Inferior parietal cortex (tissue), 1 donor: Measurements from ENCODE around the gene EPM2AIP1.
"Not testable (repeated sequence)": the region's sequence is repeated elsewhere in the genome, so short reads cannot be mapped to it uniquely, and the experiment has no call there.

ENCODE experiments used
- DNase-seq: peaks from one replicate; pipeline ENCODE4 v3.0.0-alpha.2; 2016; ENCODE audit errors: extremely low spot score

Gene EPM2AIP1

DNA sequence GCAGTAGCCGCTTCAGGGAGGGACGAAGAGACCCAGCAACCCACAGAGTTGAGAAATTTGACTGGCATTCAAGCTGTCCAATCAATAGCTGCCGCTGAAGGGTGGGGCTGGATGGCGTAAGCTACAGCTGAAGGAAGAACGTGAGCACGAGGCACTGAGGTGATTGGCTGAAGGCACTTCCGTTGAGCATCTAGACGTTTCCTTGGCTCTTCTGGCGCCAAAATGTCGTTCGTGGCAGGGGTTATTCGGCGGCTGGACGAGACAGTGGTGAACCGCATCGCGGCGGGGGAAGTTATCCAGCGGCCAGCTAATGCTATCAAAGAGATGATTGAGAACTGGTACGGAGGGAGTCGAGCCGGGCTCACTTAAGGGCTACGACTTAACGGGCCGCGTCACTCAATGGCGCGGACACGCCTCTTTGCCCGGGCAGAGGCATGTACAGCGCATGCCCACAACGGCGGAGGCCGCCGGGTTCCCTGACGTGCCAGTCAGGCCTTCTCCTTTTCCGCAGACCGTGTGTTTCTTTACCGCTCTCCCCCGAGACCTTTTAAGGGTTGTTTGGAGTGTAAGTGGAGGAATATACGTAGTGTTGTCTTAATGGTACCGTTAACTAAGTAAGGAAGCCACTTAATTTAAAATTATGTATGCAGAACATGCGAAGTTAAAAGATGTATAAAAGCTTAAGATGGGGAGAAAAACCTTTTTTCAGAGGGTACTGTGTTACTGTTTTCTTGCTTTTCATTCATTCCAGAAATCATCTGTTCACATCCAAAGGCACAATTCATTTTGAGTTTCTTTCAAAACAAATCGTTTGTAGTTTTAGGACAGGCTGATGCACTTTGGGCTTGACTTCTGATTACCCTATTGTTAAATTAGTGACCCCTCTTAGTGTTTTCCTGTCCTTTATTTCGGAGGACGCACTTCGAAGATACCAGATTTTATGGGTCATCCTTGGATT is 674 bp upstream of the EPM2AIP1 start, which contains the start of gene MLH1:
TSS of gene MLH1 (plus strand) at position 193 of the 958 bp plus-strand sequence. CDS start at position 223, 30 bp downstream.
- peak; percentile 100 for DNase-seq

GRCh38 chr3:36991923-36992805 is 767 bp downstream of the EPM2AIP1 start:
- DNase-seq = peak; percentile 60

DNA sequence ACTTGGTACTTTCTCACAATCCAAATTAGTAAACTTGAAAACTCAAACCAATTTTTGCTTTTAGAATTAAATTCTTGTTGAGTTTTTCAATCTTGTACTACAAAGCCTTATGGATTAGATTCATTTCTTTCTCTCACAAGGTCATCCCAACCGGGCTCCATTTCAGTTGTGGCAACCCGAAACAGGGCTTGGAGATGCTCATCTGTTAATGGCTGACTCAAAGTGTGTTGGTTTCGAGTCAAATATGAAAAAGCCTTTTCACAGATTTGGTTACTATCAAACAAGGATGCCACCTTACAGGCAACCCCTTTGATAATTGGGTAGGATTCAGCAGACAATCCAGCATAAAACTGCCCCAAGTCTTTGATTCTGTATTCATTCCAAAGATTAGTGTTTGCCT is 1.8 kb downstream of the EPM2AIP1 start:
- no peak for DNase-seq

DNA sequence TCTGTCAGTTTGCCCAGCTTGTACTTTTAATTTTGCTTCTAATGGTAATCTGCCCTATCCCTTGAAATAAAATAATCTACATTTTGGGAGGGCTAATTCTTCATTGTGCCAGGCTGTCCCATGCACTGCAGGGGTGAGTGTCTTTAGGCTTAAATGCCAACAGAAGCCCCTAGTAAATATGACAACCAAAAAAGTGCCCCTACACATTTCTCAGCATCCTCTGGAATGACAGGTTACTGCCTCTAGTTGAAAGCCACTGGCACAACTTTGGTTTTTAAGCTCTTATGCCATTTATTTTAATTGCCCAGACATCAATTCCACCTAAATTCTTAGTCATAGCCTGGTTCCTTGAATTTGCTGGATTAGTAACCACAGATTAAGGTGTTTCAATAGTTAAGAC is 3.4 kb downstream of the EPM2AIP1 start:
- DNase-seq = no peak

DNA sequence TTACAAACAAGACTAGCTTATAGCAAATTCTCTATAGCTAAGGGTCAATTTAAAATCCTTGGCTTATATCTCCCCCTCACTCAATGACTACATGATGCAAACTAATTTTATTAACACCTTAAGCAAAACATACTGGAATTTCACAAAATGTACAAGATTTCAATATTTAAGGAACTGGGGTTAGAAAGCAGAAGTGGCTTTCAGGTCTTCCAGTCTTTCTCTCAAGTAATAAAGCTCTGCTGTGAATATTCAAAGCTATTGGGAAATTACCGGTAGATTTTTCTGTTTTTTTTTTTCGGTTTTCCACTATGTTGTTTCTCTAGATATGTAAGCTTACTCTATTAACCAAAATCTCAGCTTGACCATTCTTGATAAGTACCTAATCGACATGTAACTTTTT is 3.9 kb downstream of the EPM2AIP1 start:
- DNase-seq = no peak

- DNase-seq = no peak
These were observed 4.6 kb downstream of the EPM2AIP1 start for GRCh38 chr3:36988356-36988755.

DNA sequence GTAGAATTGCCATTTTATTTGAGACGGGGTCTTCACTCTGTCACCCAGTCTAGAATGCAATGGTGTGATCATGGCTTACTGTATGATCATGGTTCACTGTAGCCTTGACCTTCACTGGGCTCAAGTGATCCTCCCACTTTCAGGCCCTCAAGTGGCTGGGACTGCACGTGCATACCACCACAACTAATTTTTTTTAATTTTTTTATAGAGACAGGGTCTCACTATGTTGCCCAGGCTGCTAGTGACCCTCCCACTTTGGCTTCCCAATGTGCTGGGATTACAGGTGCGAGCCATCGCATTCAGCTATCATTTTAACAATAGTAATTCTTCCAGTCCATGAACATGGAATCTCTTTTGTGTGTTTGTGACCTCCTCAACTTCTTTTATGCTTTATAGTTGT is 11.9 kb downstream of the EPM2AIP1 start:
- DNase-seq = no peak

DNA sequence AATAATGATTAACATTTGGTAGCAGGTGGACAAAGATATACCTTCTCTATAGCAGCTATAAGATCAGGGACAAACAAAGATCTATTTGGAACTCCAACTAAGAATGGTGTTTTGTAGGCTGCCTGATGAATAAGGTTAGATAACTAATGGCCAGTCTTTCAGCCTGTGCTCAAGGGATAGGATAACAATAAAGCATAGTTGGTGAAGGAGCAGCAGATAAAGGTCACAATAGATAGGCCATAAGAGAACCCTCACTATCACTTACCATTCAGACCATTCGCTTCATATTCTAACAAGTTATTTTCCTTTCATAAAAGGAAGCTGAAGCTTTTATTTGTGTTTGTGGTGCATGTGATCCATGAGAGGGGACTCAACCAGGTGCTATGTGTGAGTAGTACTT is 19.8 kb downstream of the EPM2AIP1 start:
- DNase-seq = no peak

DNA sequence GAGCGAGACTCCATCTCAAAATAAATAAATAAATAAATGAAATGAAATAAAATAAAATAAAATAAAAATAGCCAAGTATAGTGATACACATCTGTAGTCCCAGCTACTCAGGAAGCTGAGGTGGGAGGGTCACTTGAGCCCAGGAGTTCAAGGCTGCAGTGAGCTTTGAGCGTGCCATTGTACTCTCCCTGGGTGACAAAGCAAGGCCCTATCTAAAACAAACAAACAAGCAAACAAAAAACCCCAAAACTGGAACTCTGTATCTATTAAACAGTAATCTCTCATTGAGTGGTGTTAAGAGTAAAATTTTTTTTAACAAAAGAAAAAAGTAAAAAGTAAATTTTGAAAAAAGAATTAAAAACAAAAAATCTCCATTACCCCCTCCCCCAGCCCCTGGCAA is 20.8 kb downstream of the EPM2AIP1 start:
- DNase-seq = no peak

DNA sequence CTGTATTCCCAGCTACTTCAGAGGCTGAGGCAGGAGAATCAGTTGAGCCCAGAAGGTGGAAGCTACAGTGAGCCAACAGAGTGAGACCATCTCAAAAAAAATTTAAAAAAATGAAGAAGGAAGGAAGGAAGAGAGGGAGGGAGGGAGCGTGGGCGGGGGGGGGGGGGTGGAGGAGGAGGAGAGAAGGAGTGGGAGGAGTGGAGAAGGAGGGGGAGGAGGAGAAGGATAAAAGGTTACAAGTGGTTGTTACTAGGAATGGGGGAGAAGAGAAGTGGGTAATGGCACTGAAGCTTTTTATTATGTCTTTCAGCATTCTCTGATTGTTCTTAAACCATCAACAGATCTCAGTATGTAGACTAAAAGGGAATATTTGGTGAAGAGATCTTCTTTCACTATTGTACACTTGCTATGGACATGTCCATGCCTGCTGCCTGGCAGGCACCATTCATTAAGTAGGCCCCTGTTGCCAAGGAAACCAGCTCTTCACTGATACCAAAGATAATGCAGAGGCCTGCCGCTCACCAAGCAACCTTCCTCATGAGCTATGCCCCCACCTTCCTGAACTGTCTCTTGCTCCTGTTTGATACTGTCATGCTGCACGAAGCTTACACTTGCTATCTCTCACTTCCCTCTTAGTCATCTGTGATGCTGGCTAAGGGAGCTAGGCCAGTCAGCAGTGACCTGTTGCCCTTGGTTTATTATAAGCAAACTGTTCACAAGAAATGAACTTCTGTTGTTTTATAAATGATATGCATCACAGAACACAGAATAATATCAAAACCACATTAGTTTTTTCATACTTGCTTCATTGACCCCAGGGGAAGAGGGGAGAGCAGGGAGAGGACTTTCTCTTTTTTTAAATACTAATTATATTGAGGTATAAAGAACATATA is 23.1 kb downstream of the EPM2AIP1 start:
- DNase-seq = peak; percentile 70

DNA sequence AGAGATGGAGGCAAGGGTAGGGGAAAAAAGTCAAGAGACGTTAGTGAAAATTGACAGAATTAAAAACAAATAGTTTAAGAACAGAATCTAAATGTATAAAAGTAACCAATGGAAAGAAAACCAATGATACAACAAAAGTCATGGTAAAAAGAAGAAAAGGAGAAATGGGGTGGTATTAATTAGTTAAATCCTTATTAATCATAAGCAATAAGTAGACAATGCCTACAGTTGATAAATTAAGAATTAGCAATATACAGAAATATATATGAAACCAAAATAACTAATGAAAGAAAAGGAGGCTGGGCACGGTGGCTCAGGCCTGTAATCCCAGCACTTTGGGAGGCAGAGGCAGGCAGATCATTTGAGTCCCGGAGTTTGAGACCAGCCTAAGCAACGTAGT is 23.8 kb downstream of the EPM2AIP1 start:
- no peak for DNase-seq

DNA sequence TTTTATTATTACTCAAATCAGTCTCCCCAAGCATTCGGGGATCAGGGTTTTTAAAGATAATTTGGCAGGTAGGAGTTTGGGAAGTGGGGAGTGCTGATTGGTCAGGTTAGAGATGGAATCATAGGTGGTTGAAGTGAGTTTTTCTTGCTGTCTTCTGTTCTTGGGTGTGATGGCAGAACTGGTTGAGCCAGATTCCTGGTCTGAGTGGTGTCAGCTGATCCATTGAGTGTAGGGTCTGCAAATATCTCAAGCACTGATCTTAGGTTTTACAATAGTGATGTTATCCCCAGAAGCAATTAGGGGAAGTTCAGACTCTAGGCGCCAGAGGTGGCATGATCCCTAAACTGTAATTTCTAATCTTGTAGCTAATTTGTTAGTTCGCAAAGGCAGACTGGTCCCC is 27.5 kb downstream of the EPM2AIP1 start:
- no peak for DNase-seq

GRCh38 chr3:36964817-36965216 is 28.1 kb downstream of the EPM2AIP1 start:
- DNase-seq = no peak

DNA sequence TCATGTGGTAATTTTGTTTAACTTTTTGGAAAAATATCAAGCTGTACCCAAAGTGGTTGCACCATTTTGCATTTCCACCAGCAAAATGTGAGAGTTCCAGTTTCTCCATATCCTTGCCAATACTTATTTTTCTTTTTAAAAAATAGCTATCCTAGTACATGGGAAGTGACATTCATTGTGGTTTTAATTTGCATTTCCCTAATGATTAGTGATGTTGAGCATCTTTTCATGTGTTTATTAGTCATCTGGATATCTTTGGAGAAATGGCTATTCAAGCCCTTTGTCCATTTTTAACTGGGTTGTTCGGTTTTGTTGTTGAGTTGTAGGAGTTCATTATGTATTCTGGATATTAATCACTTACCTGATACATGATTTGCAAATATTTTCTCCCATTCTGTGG is 28.6 kb downstream of the EPM2AIP1 start:
- no peak for DNase-seq

DNA sequence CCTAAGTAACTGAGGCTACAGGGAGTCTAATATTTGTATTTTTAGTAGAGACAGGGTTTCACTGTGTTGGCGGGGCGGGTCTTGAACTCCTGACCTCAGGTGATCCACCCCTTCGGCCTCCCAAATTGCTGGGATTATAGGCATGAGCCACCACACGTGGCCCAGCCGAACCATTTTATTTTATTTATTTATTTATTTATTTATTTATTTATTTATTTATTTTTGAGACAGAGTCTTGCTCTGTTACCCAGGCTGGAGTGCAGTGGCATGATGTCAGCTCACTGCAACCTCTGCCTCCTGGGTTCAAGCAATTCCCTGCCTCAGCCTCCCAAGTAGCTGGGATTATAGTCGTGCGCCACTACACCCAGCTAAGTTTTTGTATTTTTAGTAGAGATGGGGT is 29.9 kb downstream of the EPM2AIP1 start:
- not testable (repeated sequence) for DNase-seq

DNA sequence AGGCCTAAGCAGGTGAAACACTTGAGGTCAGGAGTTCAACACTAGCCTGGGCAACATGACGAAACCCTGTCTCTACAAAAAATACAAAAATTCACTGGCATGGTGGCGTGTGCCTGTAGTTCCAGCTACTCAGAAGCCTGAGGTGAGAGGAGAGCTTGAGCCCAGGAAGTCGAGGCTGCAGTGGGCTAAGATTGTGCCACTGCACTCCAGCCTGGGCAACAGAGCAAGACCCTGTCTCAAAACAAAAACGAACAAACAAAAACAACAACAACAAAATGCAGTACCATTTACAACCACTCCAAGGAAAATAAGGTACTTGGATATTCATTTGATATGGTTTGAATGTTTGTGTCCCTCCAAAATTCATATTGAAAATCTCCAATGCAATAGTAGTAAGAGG is 32.4 kb downstream of the EPM2AIP1 start:
- DNase-seq = no peak

GRCh38 chr3:36959821-36960220 is 33.1 kb downstream of the EPM2AIP1 start:
- DNase-seq = no peak

- peak; percentile 36 for DNase-seq
These were observed 34.9 kb downstream of the EPM2AIP1 start for GRCh38 chr3:36957862-36958686.

GRCh38 chr3:36957063-36957462 is 35.9 kb downstream of the EPM2AIP1 start:
- no peak for DNase-seq

DNA sequence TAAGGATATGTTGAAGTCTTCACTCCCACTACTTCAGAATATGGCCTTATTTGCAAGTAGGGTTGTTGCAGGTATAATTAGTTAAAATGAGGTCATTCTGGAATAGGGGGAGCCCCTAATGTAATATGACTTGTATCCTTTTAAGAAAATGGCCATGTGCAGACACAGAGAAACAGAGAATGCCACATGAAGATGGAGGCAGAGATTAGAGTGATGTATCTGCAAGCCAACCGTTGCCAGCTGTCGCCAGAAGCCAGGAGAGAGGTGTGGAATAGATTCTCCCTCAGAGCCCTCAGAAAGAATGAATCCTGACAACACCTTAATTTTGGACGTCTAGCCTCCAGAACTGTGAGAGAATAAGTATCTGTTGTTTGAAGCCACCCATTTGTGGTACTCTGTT is 36.8 kb downstream of the EPM2AIP1 start:
- DNase-seq = no peak
